Measurements from ENCODE around the gene PLSCR2. TPM values are rescaled to one million over a fixed set of nuclear protein-coding genes. Genes with fewer than 3 reads are reported as not detected.

PLSCR2 gene
- total and polyA plus RNA-seq, 4 donors, result 0.25 TPM; not detected in 3

GRCh38 chr3:146464783-146465182 is 4.6 kb downstream of the PLSCR2 start:
- DNase-seq (ENCODE audit: low spot score), result no peak
- Histone ChIP-seq H3K9ac (ENCODE audit: low read depth in 1 of 2, low read length in 2 of 2) (no peak overlapping the region), H3K9me3 (ENCODE audit: control insufficient read depth in 4 of 4, low read length in 3 of 4) (no peaks in the 10 kb centered on the region), H3K27me3 (ENCODE audit: control insufficient read depth in 4 of 4, insufficient read depth in 4 of 4, low read length in 3 of 4) (no peaks in the 10 kb centered on the region), H3K27ac (ENCODE audit: low read depth in 1 of 2, low read length in 2 of 2) (no peak overlapping the region), H3K36me3 (ENCODE audit: control insufficient read depth in 4 of 4, insufficient read depth in 3 of 4, low read depth in 1 of 4, low read length in 3 of 4) (no peaks in the 10 kb centered on the region), H3K4me3 (ENCODE audit: low read depth in 1 of 3, low read length in 3 of 3) (no peak overlapping the region), H3K4me1 (ENCODE audit: control insufficient read depth in 4 of 4, insufficient read depth in 4 of 4, low read length in 3 of 4) (peaks cover 0 to 5% (median 0%) of the 10 kb centered on the region in 4 donors)
- 88% methylated on average over 1 of the region's 1 CpG for WGBS
- TF ChIP-seq RXRA (IDR thresholded peaks at IDR 0.05), result no peak
- no peak for TF ChIP-seq JUND (IDR thresholded peaks at IDR 0.05)
- TF ChIP-seq FOXA2 (IDR thresholded peaks at IDR 0.05), result no peak
- TF ChIP-seq REST (IDR thresholded peaks at IDR 0.05), result no peak
- TF ChIP-seq SP1 (IDR thresholded peaks at IDR 0.05), result no peak
- no peak for TF ChIP-seq YY1 (IDR thresholded peaks at IDR 0.05)
- no peak for TF ChIP-seq CTCF (IDR thresholded peaks at IDR 0.05; ENCODE audit: low read depth, low read length, missing input control)
- TF ChIP-seq HNF4G (IDR thresholded peaks at IDR 0.05), result no peak
- no peak for TF ChIP-seq NR2F2 (IDR thresholded peaks at IDR 0.05)
- TF ChIP-seq RAD21 (IDR thresholded peaks at IDR 0.05), result no peak
- TF ChIP-seq ZBTB33 (IDR thresholded peaks at IDR 0.05), result no peak
- TF ChIP-seq GABPA (IDR thresholded peaks at IDR 0.05 in 1 of 2, conservative IDR thresholded peaks at IDR 0.05 in 1 of 2), result no peak
- TF ChIP-seq FOXA1 (IDR thresholded peaks at IDR 0.05), result no peak
- TF ChIP-seq ATF3 (IDR thresholded peaks at IDR 0.05), result no peak
- no peak for TF ChIP-seq MAX (IDR thresholded peaks at IDR 0.05)
- TF ChIP-seq EGR1 (IDR thresholded peaks at IDR 0.05; ENCODE audit: low read depth in 2 of 2), result no peak
- TF ChIP-seq TAF1 (conservative IDR thresholded peaks at IDR 0.05), result no peak
- TF ChIP-seq HNF4A (conservative IDR thresholded peaks at IDR 0.05), result no peak

Data from liver (tissue), 9 donors.